ENCODE measurements around the gene APBB1IP.

- TF ChIP-seq, protein P1, sequence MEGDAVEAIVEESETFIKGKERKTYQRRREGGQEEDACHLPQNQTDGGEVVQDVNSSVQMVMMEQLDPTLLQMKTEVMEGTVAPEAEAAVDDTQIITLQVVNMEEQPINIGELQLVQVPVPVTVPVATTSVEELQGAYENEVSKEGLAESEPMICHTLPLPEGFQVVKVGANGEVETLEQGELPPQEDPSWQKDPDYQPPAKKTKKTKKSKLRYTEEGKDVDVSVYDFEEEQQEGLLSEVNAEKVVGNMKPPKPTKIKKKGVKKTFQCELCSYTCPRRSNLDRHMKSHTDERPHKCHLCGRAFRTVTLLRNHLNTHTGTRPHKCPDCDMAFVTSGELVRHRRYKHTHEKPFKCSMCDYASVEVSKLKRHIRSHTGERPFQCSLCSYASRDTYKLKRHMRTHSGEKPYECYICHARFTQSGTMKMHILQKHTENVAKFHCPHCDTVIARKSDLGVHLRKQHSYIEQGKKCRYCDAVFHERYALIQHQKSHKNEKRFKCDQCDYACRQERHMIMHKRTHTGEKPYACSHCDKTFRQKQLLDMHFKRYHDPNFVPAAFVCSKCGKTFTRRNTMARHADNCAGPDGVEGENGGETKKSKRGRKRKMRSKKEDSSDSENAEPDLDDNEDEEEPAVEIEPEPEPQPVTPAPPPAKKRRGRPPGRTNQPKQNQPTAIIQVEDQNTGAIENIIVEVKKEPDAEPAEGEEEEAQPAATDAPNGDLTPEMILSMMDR (IDR thresholded peaks at IDR 0.05): no peak
- TF ChIP-seq POLR2A (IDR thresholded peaks at IDR 0.05): no peak
Observed at GRCh38 chr10:26505491-26505890, 67.3 kb downstream of the APBB1IP start.
